MM.1S (cell line): ENCODE results near the gene INTS2.

Source experiments
- EZH2 ChIP-seq: fragments of 300-600 bp; sonication (generic); optimal IDR thresholded peaks from 2 replicates; pipeline ENCODE3; 2017; ENCODE audit warnings: low read depth, mild to moderate bottlenecking, antibody characterized with exemption, low read length, mixed read lengths
- EZH2phosphoT487 ChIP-seq: fragments of 300-600 bp; sonication (generic); IDR thresholded peaks from 2 replicates; pipeline ENCODE4 v1.6.1; 2018; ENCODE audit warnings: antibody characterized with exemption, low read length
- TF ChIP-seq, protein P1 (sequence below): fragments of 300-600 bp; sonication (generic); IDR thresholded peaks from 2 replicates; pipeline ENCODE4 v1.5.1; 2016; ENCODE audit warnings: antibody characterized with exemption, low read length, mixed read lengths

DNA sequence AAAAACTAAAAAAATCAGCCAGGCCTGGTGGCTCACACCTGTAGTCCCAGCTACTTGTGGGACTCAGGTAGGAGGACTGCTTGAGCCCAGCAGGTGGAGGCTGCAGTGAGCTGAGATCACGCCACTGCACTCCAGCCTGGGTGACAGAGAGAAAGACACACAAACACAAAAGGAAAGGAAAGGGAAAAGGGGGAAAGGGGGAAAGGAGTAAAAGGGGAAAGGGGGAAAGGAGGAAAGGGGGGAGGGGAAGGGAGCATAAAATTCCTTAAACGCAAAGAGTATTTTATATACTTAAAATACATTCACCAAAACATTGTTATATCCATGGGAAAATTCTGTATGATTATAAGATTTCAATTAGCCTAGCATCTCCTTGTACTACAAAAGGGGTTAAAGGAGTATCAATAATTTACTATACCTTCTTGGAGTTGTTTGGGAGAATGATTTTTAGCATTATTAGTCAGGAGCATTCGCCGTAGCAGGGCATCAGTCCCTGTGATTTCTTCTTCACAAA lies 47.1 kb downstream of the INTS2 start:
- TF ChIP-seq, protein P1, sequence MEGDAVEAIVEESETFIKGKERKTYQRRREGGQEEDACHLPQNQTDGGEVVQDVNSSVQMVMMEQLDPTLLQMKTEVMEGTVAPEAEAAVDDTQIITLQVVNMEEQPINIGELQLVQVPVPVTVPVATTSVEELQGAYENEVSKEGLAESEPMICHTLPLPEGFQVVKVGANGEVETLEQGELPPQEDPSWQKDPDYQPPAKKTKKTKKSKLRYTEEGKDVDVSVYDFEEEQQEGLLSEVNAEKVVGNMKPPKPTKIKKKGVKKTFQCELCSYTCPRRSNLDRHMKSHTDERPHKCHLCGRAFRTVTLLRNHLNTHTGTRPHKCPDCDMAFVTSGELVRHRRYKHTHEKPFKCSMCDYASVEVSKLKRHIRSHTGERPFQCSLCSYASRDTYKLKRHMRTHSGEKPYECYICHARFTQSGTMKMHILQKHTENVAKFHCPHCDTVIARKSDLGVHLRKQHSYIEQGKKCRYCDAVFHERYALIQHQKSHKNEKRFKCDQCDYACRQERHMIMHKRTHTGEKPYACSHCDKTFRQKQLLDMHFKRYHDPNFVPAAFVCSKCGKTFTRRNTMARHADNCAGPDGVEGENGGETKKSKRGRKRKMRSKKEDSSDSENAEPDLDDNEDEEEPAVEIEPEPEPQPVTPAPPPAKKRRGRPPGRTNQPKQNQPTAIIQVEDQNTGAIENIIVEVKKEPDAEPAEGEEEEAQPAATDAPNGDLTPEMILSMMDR: no peak
- TF ChIP-seq EZH2 (no peak), EZH2phosphoT487 (no peak)
